OCI-LY1 (cell line): ENCODE measurements around the gene SLC6A7.
A peak's percentile ranks its signal among the peaks of the same experiment; 100 is the strongest.

Experiments used
- H2AFZ ChIP-seq: fragments of 200-600 bp; sonication (generic), shearing (Covaris generic); 2 replicates; pipeline ENCODE4 v1.6.0; 2014; ENCODE audit warnings: antibody characterized with exemption, mild to moderate bottlenecking, low read length
- H3F3A ChIP-seq: fragments of 200-600 bp; sonication (generic), shearing (Covaris generic); 2 replicates; pipeline ENCODE4 v1.6.0; 2014; ENCODE audit warnings: mild to moderate bottlenecking, antibody characterized with exemption, low read length, moderate library complexity; ENCODE audit not compliant: insufficient read depth
- H3K27ac ChIP-seq: fragments of 200-600 bp; sonication (generic); 2 replicates; pipeline ENCODE4 v1.5.1; 2014; ENCODE audit warnings: low read length, mixed run types, mild to moderate bottlenecking, low read depth; ENCODE audit not compliant: poor library complexity, severe bottlenecking
- H3K27me3 ChIP-seq: fragments of 200-600 bp; sonication (generic); 2 replicates; pipeline ENCODE4 v1.6.0; 2014; ENCODE audit warnings: antibody characterized with exemption, mild to moderate bottlenecking, low read length, moderate library complexity; ENCODE audit not compliant: insufficient read depth
- H3K36me3 ChIP-seq: fragments of 200-600 bp; sonication (generic); 2 replicates; pipeline ENCODE4 v1.6.1; 2014; ENCODE audit warnings: mild to moderate bottlenecking, antibody characterized with exemption, low read length, moderate library complexity, mixed read lengths; ENCODE audit not compliant: insufficient read depth
- H3K4me1 ChIP-seq: fragments of 200-600 bp; sonication (generic); 2 replicates; pipeline ENCODE4 v1.5.1; 2014; ENCODE audit warnings: mild to moderate bottlenecking, low read length, moderate library complexity; ENCODE audit not compliant: insufficient read depth, severe bottlenecking
- H3K4me2 ChIP-seq: fragments of 200-600 bp; sonication (generic), shearing (Covaris generic); 2 replicates; pipeline ENCODE4 v1.6.1; 2014; ENCODE audit warnings: low read length
- H3K4me3 ChIP-seq: fragments of 200-600 bp; sonication (generic); 2 replicates; pipeline ENCODE4 v1.5.1; 2014; ENCODE audit warnings: low read length, low read depth, mild to moderate bottlenecking, mixed read lengths; ENCODE audit not compliant: poor library complexity, severe bottlenecking
- H3K79me2 ChIP-seq: fragments of 200-600 bp; shearing (Covaris generic); 2 replicates; pipeline ENCODE4 v1.6.1; 2016; ENCODE audit warnings: mixed run types, low read length, mixed read lengths; ENCODE audit not compliant: insufficient read depth
- H3K9ac ChIP-seq: fragments of 200-600 bp; sonication (generic), shearing (Covaris generic); 2 replicates; pipeline ENCODE4 v1.6.1; 2014; ENCODE audit warnings: mild to moderate bottlenecking, low read length, mixed read lengths
- H3K9me2 ChIP-seq: fragments of 200-600 bp; sonication (generic), shearing (Covaris generic); 2 replicates; pipeline ENCODE4 v1.6.1; 2014; ENCODE audit warnings: low read depth, mild to moderate bottlenecking, low read length, mixed read lengths
- H3K9me3 ChIP-seq: fragments of 200-600 bp; shearing (Covaris generic); 2 replicates; pipeline ENCODE4 v1.6.1; 2014; ENCODE audit warnings: low read length, mixed read lengths
- H4K20me1 ChIP-seq: fragments of 200-600 bp; sonication (generic), shearing (Covaris generic); 2 replicates; pipeline ENCODE4 v1.6.0; 2016; ENCODE audit warnings: mild to moderate bottlenecking, low read length; ENCODE audit not compliant: insufficient read depth
- CTCF ChIP-seq: fragments of 200-600 bp; sonication (generic), shearing (Covaris generic); IDR thresholded peaks from 2 replicates; pipeline ENCODE4 v1.5.1; 2017; ENCODE audit warnings: mild to moderate bottlenecking, antibody characterized with exemption, low read length, moderate library complexity, mixed read lengths
- EZH2 ChIP-seq: fragments of 200-600 bp; sonication (generic), shearing (Covaris generic); IDR thresholded peaks from 2 replicates; pipeline ENCODE4 v1.8.0; 2017; ENCODE audit warnings: borderline replicate concordance, mixed run types, mild to moderate bottlenecking, antibody characterized with exemption, low read length, moderate library complexity, mixed read lengths

Gene SLC6A7

GRCh38 chr5:150167908-150168307 is 22.0 kb upstream of the SLC6A7 start:
- Histone ChIP-seq H3K9me3 (no peaks in the 10 kb centered on the region), H3K9ac (no peak overlapping the region), H3K27me3 (no peaks in the 10 kb centered on the region), H4K20me1 (no peaks in the 10 kb centered on the region), H3K4me1 (no peaks in the 10 kb centered on the region), H3K27ac (no peak overlapping the region), H2AFZ (no peak overlapping the region), H3K36me3 (no peaks in the 10 kb centered on the region), H3F3A (no peaks in the 10 kb centered on the region), H3K79me2 (no peaks in the 10 kb centered on the region), H3K4me3 (no peak overlapping the region), H3K9me2 (no peaks in the 10 kb centered on the region), H3K4me2 (no peak overlapping the region)
- peak; percentile 10; the same call in 1 of the 2 replicates for TF ChIP-seq CTCF
- no peak for TF ChIP-seq EZH2

DNA sequence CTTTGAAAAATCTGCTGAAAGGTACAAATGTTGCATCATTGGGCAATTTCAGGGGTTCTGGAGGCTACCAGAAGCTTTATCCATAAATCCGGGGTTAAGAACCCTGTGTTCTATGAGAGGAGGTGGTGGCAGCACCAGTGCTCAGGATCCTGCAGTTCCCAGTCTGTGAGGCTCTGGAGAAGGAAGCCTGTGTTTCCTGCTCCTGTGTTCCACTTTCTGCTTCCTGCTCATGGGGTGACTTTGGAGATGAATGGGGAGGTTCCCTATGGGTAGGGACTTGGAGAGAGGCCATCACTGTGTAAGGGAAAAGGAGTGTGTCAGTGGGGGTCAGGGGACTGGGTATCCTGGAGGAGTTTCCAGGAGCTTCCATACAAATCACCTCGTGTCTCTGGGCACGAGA is 21.0 kb upstream of the SLC6A7 start:
- Histone ChIP-seq H3K4me1 (no peaks in the 10 kb centered on the region), H3K9me3 (no peaks in the 10 kb centered on the region), H3K9me2 (no peaks in the 10 kb centered on the region), H3K27me3 (no peaks in the 10 kb centered on the region), H3K4me3 (no peak overlapping the region), H4K20me1 (no peaks in the 10 kb centered on the region), H3K4me2 (no peak overlapping the region), H3K79me2 (no peaks in the 10 kb centered on the region), H3K27ac (no peak overlapping the region), H3F3A (no peaks in the 10 kb centered on the region), H3K36me3 (no peaks in the 10 kb centered on the region), H2AFZ (no peak overlapping the region), H3K9ac (no peak overlapping the region)
- TF ChIP-seq EZH2 (no peak), CTCF (no peak)

- Histone ChIP-seq H3K36me3 (no peaks in the 10 kb centered on the region), H3F3A (no peaks in the 10 kb centered on the region), H3K27ac (no peak overlapping the region), H3K9ac (no peak overlapping the region), H3K79me2 (no peaks in the 10 kb centered on the region), H2AFZ (no peak overlapping the region), H3K9me3 (no peaks in the 10 kb centered on the region), H3K4me1 (no peaks in the 10 kb centered on the region), H3K27me3 (no peaks in the 10 kb centered on the region), H3K9me2 (no peaks in the 10 kb centered on the region), H3K4me3 (no peak overlapping the region), H4K20me1 (no peaks in the 10 kb centered on the region), H3K4me2 (no peak overlapping the region)
- TF ChIP-seq CTCF, result no peak
- no peak for TF ChIP-seq EZH2
Measured at GRCh38 chr5:150172145-150172544, 17.7 kb upstream of the SLC6A7 start.
